Retinal pigment epithelial cell (primary cell): ENCODE data around the gene ARHGAP26.

Source experiments
- DNase-seq: peaks from one replicate; pipeline ENCODE4 v3.0.0-alpha.2; 2010; ENCODE audit warnings: low read depth
- H3K4me3 ChIP-seq: 2 replicates; pipeline ENCODE4 v1.5.1; 2011; ENCODE audit warnings: mild to moderate bottlenecking, low read length, control low read depth, moderate library complexity
- TF ChIP-seq, protein P1 (sequence below): conservative IDR thresholded peaks from 2 replicates; pipeline ENCODE4 v1.5.1; 2011; ENCODE audit warnings: low read depth, low read length, control low read depth, inconsistent platforms

The ARHGAP26 gene

DNA sequence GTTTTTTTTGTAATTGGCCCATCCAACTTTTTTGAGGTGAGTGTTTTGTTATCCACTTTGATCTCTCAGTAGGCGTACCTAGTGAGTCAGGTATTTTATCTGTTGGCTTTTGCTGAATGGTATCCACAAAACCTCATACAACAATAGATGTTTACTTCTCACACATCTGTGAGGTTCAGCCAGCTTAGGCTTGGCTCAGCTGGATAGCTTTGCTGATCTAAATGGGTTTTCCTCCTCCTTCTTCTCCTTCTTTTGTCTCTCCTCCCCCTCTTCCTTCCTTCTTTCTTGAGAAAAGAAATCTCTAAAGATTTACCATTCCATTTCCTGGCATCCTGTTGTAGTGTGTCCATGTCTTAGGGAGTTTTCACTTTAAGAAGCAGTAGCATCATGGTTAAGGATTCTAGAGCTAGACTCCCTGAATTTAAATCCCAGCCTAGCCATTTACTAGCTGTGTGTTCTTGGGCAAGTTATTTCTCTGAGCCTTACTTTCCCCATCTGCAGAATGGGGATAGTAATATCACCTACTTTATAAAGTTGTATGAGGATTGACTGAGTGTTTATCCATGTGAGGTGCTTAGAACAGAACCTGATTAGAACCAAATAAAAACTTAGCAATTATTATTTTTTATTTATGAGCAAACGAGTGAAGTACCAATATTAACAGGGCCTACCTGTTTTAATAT lies 126.3 kb downstream of the ARHGAP26 start:
- H3K4me3 ChIP-seq = no peak overlapping the region
- TF ChIP-seq, protein P1, sequence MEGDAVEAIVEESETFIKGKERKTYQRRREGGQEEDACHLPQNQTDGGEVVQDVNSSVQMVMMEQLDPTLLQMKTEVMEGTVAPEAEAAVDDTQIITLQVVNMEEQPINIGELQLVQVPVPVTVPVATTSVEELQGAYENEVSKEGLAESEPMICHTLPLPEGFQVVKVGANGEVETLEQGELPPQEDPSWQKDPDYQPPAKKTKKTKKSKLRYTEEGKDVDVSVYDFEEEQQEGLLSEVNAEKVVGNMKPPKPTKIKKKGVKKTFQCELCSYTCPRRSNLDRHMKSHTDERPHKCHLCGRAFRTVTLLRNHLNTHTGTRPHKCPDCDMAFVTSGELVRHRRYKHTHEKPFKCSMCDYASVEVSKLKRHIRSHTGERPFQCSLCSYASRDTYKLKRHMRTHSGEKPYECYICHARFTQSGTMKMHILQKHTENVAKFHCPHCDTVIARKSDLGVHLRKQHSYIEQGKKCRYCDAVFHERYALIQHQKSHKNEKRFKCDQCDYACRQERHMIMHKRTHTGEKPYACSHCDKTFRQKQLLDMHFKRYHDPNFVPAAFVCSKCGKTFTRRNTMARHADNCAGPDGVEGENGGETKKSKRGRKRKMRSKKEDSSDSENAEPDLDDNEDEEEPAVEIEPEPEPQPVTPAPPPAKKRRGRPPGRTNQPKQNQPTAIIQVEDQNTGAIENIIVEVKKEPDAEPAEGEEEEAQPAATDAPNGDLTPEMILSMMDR = no peak
- DNase-seq = no peak

DNA sequence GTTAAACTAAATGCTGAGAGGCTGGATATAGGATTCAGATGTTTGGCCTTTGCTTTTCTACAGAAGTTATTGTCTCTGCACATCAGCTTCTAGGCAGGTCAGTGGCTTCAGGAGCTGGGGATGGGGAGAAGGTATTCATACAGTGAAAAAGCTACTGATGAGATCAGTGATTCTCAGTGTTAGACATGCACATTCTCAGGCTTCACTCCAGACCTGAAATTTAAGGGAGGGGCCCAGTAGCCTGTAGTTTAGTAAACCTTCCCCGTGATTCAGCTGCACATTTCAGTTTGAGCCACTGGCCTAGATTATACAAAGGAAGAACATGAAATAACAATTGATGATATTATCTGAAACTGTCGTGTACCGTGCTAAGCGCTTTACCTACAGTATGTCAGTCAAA lies 127.2 kb downstream of the ARHGAP26 start:
- no peak for DNase-seq
- TF ChIP-seq, protein P1 = no peak
- no peak overlapping the region for H3K4me3 ChIP-seq

DNA sequence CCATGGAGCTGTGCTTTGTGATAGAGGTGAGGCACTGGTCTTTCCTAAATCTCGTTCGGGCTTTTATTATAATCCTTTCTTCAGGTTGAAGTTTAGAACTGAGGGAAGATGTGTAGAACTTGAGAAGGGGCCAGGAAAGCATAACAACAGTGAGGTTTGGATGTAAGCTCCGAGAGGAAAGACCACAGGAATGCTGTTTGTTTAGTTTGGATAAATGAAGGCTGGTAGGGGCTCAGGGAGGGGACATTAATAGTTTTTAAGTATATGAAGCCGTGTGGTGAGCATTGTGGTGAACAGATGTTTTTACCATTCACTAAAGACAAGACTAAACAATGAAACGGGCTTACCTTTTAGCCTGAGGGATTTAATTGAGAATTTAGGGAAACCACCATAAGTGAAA lies 130.8 kb downstream of the ARHGAP26 start:
- no peak overlapping the region for H3K4me3 ChIP-seq
- no peak for DNase-seq
- TF ChIP-seq, protein P1 = no peak

DNA sequence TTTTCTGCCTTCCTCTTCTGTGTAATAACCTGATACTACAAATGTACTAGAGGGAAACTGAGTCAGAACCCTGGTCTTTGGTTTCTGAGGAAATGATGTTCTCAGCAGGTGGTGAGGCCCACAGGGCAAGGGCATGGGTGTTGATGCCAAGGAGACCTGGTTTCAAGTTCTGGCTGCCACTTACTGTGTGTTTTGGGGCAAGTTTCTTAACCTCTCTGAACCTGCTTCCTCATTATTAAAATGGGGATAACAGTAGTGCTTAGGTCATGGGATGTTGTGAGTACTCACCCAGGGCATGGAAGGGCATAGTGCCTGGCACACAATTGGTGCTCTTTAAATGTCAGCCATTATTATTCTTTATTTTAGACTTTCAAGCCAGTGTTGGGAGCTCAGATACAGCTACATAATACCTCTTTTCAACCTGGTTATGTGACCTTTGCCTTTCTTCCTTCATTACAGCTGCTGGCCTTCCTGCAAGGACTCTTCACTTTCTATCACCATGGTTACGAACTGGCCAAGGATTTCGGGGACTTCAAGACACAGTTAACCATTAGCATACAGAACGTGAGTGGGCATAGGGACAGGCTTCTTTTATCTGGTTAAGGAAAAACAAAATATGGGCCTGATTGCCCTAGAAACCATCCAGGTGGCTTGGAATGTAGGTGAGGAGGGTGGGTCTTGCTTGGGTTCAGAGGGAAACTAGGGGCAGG lies 131.5 kb downstream of the ARHGAP26 start:
- DNase-seq = no peak
- TF ChIP-seq, protein P1 = no peak
- H3K4me3 ChIP-seq = no peak overlapping the region

DNA sequence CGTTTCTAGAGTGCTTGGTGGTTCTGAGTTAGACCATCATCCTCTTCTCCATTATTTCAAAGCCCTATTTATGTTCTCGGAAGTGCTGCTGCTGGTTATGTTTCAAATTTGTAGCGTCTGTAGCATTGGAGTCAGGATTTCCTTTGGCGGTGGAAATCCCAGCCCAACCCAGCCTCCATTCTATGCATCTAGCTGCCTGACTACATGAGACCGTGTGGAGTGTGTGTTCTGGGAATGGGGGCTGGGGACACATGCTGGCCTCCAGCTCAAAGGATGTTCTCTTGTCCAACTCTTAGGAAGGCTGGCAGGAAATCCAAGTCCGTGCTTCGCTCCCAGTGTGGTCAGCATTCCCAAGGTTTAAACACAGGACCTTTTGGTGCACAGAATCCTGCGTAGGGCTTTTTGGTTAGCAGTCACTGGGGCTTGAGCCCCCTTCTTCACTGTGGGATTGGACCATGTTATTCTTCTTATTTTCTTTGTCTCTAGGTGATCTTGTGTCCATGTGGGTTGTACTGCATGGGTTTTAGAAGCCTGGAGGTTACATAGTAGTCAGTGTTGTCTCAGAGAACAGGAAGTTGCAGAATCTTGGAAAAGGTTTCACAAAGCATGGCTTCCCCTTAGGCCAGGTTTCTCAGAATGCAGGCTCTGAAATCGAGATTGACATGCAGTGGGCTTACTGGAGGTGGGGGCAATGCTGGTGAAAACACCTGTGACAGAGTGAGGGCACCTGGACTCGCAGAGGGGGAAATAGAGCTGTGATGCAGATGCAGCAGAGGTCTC lies 132.2 kb downstream of the ARHGAP26 start:
- no peak for DNase-seq
- TF ChIP-seq, protein P1 = no peak
- H3K4me3 ChIP-seq = no peak overlapping the region

DNA sequence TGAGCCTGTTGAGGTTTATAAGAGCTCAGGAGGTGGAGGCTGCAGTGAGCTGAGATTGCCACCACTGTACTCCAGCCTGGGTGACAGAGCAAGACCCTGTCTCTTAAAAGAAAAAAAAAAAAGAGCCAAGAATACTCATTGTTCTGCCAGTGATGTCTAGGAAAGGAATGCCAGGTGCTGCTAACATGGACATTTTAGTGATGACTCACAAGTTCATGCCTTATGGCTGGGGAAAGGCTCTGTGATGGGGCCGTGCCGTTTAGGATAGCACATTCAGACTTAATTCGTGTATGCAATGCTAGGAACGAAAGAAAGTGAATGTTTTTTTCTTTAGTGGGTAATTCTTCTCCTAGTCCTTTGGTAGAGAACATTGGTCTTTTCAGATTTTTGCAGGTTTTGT lies 134.2 kb downstream of the ARHGAP26 start:
- TF ChIP-seq, protein P1 = no peak
- H3K4me3 ChIP-seq = no peak overlapping the region
- no peak for DNase-seq
